GM12864 (cell line): ENCODE results near the gene GATA2.

ENCODE experiments used
- DNase-seq: peaks from one replicate; pipeline ENCODE4 v3.0.0-alpha.2; 2011; ENCODE audit warnings: low read depth
- H3K4me3 ChIP-seq: 2 replicates; pipeline ENCODE4 v1.5.1; 2011; ENCODE audit warnings: mild to moderate bottlenecking, low read depth, low read length, control low read depth
- TF ChIP-seq, protein P1 (sequence below): IDR thresholded peaks from 2 replicates; pipeline ENCODE4 v1.5.1; 2011; ENCODE audit warnings: low read depth, mild to moderate bottlenecking, moderate library complexity, low read length, control low read depth, inconsistent platforms; ENCODE audit errors: missing control alignments

The GATA2 gene

DNA sequence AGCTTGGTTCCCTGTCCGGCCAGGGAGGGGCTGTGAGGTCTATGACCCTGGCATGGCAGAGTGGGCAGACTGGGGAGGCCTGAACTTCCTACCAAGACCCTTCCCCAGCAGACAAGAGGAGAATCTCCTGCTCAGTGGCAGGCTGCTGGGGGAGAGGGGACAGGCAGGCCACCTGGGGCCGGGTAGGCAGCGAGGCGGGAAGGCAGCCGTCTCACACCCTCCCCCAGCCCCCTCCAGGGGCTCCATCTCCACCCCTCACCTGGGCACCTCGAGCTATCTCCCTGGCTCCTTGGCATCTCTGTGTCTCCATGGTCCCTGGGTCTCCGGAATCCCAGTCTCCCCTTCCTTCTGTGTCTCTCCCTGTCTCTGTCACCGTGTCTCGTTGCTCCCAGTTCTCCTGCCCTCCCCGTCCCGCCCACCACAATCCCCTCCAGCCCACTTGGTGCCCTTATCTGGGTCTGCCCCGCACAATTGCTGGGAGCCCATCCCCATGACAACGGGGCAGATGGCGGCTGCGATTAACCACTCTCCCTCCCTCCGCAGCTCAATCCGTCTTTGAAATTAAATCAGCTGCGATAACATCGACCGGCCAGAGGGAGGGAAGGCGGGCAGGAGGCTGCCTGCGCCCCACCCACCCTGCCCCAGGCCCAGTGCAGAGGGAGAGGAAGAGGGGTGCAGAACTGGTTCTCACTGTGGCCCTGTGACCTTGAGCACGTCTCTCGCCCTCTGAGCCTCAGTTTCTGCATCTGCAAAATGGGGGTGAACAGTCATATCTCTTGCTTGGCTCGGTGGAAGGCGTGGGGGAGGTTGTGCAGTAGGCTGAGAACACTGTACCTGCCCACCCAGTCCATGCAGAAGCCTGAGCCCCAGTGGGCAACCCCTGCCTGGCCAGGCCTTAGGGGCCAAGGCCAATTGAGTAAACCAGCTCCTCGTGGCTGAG, 36.0 kb downstream of the GATA2 start:
- TF ChIP-seq, protein P1, sequence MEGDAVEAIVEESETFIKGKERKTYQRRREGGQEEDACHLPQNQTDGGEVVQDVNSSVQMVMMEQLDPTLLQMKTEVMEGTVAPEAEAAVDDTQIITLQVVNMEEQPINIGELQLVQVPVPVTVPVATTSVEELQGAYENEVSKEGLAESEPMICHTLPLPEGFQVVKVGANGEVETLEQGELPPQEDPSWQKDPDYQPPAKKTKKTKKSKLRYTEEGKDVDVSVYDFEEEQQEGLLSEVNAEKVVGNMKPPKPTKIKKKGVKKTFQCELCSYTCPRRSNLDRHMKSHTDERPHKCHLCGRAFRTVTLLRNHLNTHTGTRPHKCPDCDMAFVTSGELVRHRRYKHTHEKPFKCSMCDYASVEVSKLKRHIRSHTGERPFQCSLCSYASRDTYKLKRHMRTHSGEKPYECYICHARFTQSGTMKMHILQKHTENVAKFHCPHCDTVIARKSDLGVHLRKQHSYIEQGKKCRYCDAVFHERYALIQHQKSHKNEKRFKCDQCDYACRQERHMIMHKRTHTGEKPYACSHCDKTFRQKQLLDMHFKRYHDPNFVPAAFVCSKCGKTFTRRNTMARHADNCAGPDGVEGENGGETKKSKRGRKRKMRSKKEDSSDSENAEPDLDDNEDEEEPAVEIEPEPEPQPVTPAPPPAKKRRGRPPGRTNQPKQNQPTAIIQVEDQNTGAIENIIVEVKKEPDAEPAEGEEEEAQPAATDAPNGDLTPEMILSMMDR: no peak
- no peak overlapping the region for H3K4me3 ChIP-seq
- DNase-seq: no peak

DNA sequence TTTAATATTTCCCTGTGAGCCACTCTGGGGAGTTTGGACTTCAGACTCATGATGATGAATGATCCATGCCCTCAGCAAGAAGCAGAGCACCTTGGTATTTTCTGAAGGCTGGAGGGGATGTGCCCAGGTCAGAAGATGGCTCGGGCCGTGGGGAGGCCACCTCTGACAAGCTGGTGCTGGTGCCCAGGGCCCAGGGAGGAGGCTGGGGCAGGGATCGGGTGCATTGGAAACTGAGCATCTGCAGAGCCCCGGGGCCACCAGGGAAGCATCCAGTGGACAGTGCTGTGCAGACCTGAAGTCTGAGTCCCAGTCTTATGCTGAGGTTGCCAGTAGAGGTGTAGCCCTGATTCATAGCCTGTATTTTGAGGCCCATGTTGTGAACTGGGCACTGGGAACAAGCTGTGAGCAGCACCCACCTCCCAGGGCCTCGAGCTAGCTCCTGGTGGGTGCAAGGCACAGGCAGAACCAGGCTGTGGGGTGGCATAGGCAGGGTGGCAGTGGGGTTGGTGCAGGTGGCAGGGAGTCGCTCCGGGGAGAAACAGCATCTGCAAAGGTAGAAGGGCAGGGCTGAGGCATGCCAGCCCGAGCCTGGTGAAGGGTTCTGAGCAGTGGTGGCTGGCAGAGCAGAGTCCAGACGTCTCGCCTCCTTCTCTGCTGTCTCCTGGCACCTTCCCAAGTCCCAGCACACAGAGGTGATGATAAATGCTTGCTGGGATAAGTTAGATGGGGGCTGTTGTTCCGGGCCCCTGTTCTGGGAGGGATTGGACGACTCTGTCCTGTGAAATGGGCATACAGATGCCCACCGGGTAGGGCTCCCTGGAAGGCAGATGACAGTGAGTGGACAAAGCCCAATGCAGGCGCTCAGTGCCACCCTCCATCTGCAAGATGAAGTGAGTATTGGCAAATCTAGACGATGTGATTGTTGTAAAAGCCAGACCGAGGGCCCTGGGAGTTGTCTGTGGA, 36.9 kb downstream of the GATA2 start:
- H3K4me3 ChIP-seq: no peak overlapping the region
- no peak for DNase-seq
- TF ChIP-seq, protein P1: no peak

DNA sequence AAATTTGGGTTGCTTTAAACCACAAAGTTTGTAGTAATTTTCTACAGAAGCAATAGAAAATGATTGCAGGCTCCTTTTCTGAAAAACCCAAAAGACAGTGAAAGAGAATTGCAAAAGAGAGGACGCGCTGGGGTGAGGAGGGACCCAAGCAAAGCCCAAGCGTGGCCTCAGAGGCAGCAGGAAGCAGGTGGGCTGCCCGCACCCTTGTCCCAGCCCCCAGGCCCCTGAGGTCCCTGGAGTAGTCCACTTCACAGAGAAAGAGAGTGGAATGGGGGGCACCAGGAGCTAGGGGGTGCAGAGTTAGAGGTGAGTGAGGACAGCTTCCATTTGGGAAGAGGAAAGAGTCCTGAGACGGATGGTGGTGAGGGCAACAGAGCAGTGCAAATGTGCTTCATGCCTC, 37.9 kb downstream of the GATA2 start:
- TF ChIP-seq, protein P1: no peak
- no peak overlapping the region for H3K4me3 ChIP-seq
- no peak for DNase-seq

DNA sequence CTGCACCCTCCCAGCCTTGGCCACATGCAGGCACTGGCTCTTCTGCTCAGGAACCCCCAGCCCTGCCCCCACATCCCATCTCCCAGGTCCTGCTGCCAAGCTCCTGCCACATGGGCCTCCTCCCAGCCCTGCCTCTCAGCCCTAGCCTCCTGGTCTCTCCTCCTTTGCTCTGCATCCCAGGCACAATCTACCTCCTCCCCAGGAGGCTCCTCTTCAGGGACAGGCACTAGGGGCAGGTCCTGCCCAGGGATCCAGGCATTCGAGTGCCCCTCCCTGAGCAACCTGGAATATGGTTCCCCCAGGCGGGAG, 38.7 kb downstream of the GATA2 start:
- H3K4me3 ChIP-seq: no peak overlapping the region
- TF ChIP-seq, protein P1: no peak
- DNase-seq: no peak

DNA sequence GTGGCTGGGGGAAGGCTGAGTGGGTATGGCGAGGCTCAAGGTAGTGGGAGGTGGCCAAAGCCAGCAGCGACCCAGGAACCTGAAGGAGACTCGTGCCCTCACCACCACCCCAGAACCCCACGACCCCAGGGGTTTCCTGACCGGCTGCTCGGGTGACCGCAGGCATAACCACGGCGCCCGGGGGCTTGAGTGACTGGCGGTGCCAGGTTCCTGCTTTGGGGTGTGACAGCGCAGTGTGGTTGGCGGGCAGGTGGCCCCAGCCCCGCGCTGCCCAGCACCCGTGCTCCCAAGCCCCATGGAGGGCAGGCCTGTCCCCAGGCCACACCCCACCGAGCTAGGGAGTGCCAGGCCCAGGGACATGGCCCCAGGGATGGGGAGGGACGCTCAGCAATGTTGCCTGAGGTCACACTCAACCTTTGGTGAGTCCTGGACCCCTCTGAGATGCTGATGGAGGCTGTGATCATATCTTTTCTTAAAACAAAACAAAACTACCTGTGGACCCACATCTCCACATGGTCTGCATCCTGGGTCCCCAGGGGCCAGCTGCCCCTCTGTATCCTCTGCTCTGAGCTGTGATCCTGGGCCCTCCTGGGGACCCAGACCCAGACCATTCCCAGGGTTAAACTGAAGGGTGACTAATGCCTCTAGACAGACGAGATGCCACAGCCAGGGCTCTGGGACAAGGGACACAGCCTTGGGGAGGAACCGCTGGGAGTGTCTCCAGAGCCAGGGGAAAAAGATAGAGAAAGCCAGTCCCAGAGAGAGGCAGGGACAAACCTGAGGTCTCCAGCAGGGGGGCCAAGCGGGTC, 39.3 kb downstream of the GATA2 start:
- TF ChIP-seq, protein P1: no peak

DNA sequence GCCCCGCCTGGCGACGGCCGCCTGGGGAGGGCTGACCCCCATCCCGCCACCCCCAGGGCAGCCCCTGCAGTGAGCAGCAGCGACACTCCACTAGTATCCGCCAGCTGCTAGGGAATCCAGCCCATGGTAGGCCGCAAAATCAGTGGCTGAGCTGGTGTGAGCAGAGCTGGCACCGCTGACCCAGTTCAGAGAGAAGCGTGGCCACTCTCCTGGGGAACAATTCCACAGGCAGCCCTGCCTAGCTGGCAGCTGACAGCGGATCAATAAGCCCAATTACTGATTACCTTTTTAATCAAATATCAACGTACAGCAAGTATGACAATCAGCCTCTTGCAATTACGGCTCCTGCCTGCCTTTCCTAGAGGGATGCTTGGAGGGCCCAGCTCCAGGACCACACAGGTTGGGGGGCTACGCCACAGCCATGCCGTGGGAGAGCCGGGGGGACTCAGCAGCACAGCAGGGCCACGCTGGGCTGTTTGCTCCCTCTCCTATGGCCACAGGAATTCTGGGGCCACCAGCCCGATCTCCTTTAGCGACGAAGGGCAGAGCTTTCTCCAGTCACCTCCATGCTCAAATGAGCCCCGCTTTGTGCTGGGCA, 40.2 kb downstream of the GATA2 start:
- TF ChIP-seq, protein P1: no peak
- H3K4me3 ChIP-seq: no peak overlapping the region
- no peak for DNase-seq

More for the DNA sequence above, 39.3 kb downstream of the GATA2 start:
- no peak overlapping the region for H3K4me3 ChIP-seq
- no peak for DNase-seq
